Astrocyte (in vitro differentiated cells and primary cell): Measurements from ENCODE around the gene POSTN.

Source experiments
- CTCF ChIP-seq: IDR thresholded peaks from 2 replicates; pipeline ENCODE4 v1.5.1; 2011; ENCODE audit warnings: low read depth, mild to moderate bottlenecking, inconsistent platforms, low read length, moderate library complexity; ENCODE audit not compliant: insufficient read depth
- EZH2 ChIP-seq: IDR thresholded peaks from 2 replicates; pipeline ENCODE4 v1.6.1; 2012; ENCODE audit warnings: mild to moderate bottlenecking, low read length, inconsistent platforms; ENCODE audit not compliant: insufficient read depth

GRCh38 chr13:37544995-37545394, 53.6 kb downstream of the POSTN start:
- TF ChIP-seq CTCF (no peak), EZH2 (no peak)
